NCI-H1436 treated with DMSO at 0.1 percent for 48 hours (cell line): ENCODE results near the gene BPIFB4.
A peak's percentile ranks its signal among the peaks of the same experiment; 100 is the strongest.
"Not testable (repeated sequence)": the region's sequence is repeated elsewhere in the genome, so short reads cannot be mapped to it uniquely, and the experiment has no call there.

Source experiments
- DNase-seq: peaks from one replicate; lab custom pipeline; 2025; lab: John Stamatoyannopoulos, UW

The BPIFB4 gene

DNA sequence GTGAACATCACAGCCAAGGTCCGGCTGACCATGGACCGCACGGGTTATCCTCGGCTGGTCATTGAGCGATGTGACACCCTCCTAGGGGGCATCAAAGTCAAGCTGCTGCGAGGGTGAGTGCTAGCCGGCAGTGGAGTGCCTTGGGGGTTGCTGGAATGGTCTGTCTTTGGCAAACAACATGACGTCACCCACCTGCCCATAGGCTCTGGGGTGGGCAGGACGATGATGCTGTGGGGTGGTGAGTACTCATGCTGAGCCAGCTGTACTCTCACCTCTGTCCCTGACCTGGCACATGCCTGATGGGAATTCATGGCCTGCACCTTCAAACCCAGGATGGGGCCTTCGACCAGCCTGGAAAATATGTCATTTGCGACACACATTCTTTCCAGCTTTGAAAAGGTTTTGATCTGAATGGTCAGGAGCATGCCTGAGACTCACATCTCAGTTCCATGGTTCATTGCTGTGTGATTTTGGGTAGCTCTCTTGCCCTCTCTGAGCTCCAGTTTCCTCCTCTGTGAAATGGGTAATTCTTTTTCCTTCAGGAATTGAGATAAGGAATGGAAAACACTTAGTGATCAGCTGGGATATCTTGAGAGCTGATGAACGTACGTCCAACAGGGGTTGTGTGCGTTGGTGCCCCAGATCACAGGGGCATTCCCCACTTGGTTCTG lies 6.7 kb downstream of the BPIFB4 start:
- no peak for DNase-seq

- DNase-seq: no peak
Measured at GRCh38 chr20:33091147-33091546, 11.7 kb downstream of the BPIFB4 start.

DNA sequence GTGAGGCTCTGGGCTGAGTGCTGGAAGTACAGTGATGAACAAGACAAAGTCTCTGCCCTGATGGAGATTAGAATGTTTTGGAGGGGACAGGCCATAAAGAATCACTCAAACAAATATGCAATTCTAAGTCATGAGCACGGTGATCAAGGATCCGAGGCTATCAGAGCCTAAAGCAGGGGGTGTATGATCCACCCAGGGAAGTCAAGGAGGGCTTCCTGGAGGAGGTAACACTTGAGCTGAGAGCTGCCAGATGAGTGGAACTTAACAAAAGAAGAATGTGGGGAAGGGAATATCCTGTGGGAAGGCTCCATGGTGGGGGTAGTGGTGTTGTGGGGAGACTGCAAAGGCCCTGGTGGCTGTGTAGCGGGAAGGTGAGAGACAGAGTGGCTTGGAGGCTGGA lies 12.2 kb downstream of the BPIFB4 start:
- DNase-seq: no peak

- DNase-seq: no peak
Measured at GRCh38 chr20:33092361-33092760, 12.9 kb downstream of the BPIFB4 start.

DNA sequence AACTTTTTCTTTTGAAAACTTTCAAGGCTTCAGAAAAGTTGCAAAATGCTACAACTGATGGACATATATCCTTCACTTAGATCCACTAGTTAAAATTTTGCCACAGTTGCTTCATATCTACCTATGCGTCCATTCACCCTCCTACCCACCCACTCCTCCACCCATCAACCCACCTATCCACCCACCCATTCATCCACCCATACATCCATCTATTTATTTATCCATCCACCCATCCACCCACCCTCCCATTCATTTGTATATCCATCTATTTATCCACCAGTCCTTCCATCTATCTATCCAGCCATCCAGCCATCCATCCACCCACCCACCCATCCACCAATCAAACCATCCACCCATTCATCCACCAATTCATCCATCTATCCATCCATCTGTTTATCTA lies 13.6 kb downstream of the BPIFB4 start:
- no peak for DNase-seq

DNA sequence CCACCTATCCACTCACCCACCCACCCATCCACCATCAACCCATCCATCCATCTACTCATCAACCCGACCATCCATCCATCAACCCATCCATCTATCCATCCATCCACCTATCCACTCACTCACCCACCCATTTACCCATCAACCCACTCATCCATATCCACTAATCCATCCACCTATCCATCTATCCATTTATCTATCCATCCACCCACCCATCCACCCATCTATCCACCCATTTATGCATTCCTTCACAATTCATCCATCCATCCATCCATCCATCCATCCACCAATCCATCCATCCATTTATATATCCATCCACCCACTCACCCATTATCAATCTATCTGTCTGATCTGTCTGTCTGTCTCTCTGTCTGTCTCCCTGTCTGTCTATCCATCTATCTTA lies 14.1 kb downstream of the BPIFB4 start:
- no peak for DNase-seq

DNA sequence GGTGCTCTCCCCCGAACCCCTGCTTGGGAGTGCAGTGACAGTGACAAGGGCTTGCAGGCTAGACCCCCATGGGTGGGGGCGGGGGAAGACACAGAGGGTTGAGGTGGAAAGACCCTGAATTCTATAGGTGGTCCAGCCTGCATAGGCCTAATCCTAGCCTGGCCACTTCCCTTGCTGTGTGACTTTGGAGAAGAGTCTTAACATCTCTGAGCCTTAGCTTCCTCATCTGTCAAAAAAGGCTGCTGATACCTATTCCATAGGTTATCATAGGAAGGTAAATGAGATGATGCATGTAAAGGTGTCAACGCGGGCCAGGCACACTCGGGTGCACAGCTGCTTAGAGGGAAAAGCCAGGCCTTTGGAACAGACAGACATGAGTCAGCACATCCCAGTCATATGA lies 15.8 kb downstream of the BPIFB4 start:
- no peak for DNase-seq

DNA sequence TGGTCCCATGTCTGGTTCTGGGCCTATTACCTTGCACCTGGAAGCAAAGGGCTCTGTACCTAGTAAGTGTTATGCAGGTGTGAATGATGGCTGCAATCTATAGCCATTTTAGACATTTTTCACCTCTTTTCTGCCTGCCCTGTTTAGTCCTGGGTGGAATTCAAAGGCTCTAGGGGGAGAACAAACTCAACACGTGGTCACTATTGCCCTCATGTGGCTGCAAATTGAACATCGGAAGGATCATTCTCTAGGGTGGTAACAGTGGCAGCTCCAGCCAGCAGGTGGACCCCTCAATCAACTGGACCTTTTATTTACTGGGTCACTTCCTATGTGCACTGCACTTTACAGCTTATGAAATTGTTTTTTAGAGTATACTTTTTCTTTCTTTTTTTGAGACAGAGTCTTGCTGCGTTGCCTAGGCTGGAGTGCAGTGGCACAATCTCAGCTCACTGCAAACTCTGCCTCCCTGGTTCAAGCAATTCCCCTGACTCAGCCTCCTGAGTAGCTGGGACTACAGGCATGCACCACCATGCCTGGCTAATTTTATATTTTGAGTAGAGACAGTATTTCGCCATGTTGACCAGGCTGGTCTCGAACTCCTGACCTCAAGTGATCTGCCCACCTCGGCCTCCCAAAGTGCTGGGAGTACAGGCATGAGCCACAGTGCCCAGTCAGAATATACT lies 16.6 kb downstream of the BPIFB4 start:
- peak; percentile 1 for DNase-seq

DNA sequence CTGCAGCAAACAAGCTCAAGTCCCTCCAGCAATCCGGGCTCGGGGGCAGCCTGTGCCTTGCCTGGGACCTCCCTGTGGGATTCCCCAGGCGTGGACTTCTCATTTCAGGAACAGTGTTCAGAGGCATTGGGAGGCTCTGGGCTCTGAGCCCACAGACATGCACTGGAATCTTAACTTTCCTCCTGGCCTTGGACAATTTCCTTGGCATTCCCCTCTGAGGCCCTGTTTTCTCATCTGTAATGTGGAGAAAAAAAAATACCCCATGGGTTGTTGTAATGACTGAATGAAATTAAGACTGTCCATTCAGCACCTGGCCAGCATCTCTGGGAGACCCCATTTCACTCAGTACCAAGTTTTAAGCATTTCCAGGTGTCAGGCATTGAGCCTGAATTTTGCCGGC lies 17.6 kb downstream of the BPIFB4 start:
- DNase-seq: no peak

DNA sequence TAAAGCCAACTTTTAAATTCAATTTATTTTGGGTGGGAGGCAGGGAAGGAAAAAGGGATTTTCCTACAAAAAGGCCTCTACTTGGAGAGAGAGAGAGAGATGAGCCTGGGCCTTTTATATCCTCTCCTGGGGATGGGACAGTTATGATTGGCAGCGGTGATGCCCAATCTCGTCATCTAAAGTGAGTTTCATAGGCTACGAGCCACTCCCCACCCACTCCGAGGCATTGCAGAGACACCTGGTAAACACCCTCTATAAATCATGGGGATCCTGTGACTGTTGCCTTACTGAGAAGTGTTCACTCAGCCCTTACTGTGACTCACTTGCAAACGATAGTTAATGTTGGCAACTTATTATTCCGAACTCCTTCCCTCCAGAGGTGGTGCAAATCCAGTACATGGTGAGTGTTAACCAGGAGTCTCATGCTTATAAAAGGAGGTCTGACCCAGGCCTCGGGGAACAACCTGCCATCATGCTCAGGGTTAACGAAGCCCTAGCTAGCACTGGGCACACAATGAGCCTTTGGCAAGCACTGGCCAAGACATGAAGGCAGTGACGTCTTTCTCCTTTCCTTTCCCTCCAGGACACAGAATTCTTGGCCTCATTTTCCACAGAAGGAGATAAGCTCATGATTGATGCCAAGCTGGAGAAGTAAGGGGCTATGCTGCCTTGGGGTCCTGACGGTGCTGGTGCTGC lies 20.5 kb downstream of the BPIFB4 start:
- no peak for DNase-seq

DNA sequence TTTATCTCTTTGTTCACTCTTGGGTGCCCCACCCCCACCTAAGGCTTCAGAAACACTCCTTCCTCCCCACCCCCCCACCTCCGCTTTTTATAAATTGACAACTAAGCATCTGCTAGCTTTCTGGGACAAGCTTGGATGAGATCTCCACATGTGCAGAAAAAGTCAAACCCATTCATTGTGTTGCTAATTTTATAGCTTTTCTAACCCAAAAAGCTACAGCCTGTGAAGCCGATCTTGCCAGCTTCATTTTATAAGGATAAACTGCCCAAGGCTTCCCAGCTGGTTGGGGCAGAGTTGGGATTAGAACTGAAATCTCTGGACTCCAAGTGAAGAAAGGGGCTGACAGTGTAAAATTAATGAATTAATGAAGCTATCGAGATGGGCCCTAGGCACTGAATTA lies 24.1 kb downstream of the BPIFB4 start:
- DNase-seq: no peak

- DNase-seq: no peak
Measured at GRCh38 chr20:33104336-33104735, 24.9 kb downstream of the BPIFB4 start.

- DNase-seq: no peak
Measured at GRCh38 chr20:33105316-33105924, 26.0 kb downstream of the BPIFB4 start.

- DNase-seq: not testable (repeated sequence)
Measured at GRCh38 chr20:33106058-33106620, 26.7 kb downstream of the BPIFB4 start.

- DNase-seq: no peak
Measured at GRCh38 chr20:33108661-33109060, 29.2 kb downstream of the BPIFB4 start.

GRCh38 chr20:33110147-33110825 lies 30.8 kb downstream of the BPIFB4 start:
- DNase-seq: no peak

DNA sequence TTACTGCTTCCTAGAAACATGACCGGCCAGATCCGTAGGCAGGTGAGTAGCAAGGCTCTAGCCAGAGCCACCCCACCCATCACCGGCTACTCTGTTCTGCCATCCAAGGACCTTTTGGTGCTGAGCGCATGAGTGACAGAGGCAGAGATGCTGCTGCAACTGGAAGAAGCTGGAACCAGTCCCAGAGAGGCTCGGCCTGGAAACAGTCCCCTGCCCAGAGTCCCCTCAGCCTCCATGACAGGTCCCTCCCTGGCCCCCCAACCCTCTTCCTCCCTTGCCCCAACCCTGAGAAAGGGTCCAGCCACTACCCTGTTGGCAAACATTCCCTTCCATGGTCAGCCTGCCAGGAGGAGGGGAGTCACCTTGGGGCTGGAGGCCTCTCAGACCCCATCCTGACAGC lies 31.9 kb downstream of the BPIFB4 start:
- DNase-seq: no peak

GRCh38 chr20:33112547-33113386 lies 33.3 kb downstream of the BPIFB4 start:
- no peak for DNase-seq

- no peak for DNase-seq
Measured at GRCh38 chr20:33113387-33113908, 34.0 kb downstream of the BPIFB4 start.

GRCh38 chr20:33115501-33115900 lies 36.1 kb downstream of the BPIFB4 start:
- DNase-seq: not testable (repeated sequence)
